ENCODE measurements around the gene HS3ST5.

The HS3ST5 gene

GRCh38 chr6:114342826-114343781 lies at the start of gene HS3ST5:
Gene HS3ST5, minus strand, starts transcription at chr6:114343023. Its CDS starts 280,178 bp downstream, at chr6:114062845.
- DNase-seq: no peak

- no peak for DNase-seq
Measured at GRCh38 chr6:114390176-114390575, 47.4 kb upstream of the HS3ST5 start.

- no peak for DNase-seq
Measured at GRCh38 chr6:114389111-114389510, 46.3 kb upstream of the HS3ST5 start.

- DNase-seq: no peak
Measured at GRCh38 chr6:114382406-114382805, 39.6 kb upstream of the HS3ST5 start.

GRCh38 chr6:114377881-114378280 lies 35.1 kb upstream of the HS3ST5 start:
- no peak for DNase-seq

GRCh38 chr6:114376611-114377175 lies 33.9 kb upstream of the HS3ST5 start:
- DNase-seq: no peak

- no peak for DNase-seq
Measured at GRCh38 chr6:114375541-114376192, 32.8 kb upstream of the HS3ST5 start.

GRCh38 chr6:114367315-114367961 lies 24.6 kb upstream of the HS3ST5 start:
- no peak for DNase-seq

GRCh38 chr6:114366899-114367298 lies 24.1 kb upstream of the HS3ST5 start:
- no peak for DNase-seq

- no peak for DNase-seq
Measured at GRCh38 chr6:114364301-114364700, 21.5 kb upstream of the HS3ST5 start.

GRCh38 chr6:114362957-114363356 lies 20.1 kb upstream of the HS3ST5 start:
- no peak for DNase-seq

- no peak for DNase-seq
Measured at GRCh38 chr6:114362396-114362795, 19.6 kb upstream of the HS3ST5 start.

- no peak for DNase-seq
Measured at GRCh38 chr6:114361036-114361435, 18.2 kb upstream of the HS3ST5 start.

- DNase-seq: no peak
Measured at GRCh38 chr6:114355300-114355699, 12.5 kb upstream of the HS3ST5 start.

GRCh38 chr6:114354482-114354881 lies 11.7 kb upstream of the HS3ST5 start:
- no peak for DNase-seq

GRCh38 chr6:114346451-114346850 lies 3.6 kb upstream of the HS3ST5 start:
- DNase-seq: no peak

- DNase-seq: no peak
Measured at GRCh38 chr6:114344971-114345275, 2.1 kb upstream of the HS3ST5 start.

GRCh38 chr6:114344246-114344970 lies 1.6 kb upstream of the HS3ST5 start:
- no peak for DNase-seq

- DNase-seq: no peak
Measured at GRCh38 chr6:114343782-114344144, 940 bp upstream of the HS3ST5 start.

GRCh38 chr6:114342086-114342825 lies 567 bp downstream of the HS3ST5 start:
- no peak for DNase-seq

- DNase-seq: no peak
Measured at GRCh38 chr6:114339706-114340105, 3.1 kb downstream of the HS3ST5 start.

- no peak for DNase-seq
Measured at GRCh38 chr6:114334237-114334636, 8.6 kb downstream of the HS3ST5 start.

Measured in activated effector memory CD4-positive, alpha-beta T cell treated with anti-CD3 and anti-CD28 coated beads, Interleukin-2, amount 50 U/mL, for 16 hours (primary cell).